GM18511 (cell line): ENCODE results near the gene SLC30A1.

ENCODE experiments used
- ATAC-seq: cut with Tn5 transposase; IDR thresholded peaks from one replicate; pipeline ENCODE4 v1.9.1; 2021; ENCODE audit warnings: mild to moderate bottlenecking, moderate library complexity; ENCODE audit not compliant: unreplicated experiment

SLC30A1 gene

GRCh38 chr1:211527888-211528287 is 51.1 kb downstream of the SLC30A1 start:
- ATAC-seq: peak; percentile 38

GRCh38 chr1:211527006-211527405 is 52.0 kb downstream of the SLC30A1 start:
- peak; percentile 83 for ATAC-seq

- no peak for ATAC-seq
These were observed 52.9 kb downstream of the SLC30A1 start for GRCh38 chr1:211526101-211526500.

- ATAC-seq: no peak
These were observed 53.8 kb downstream of the SLC30A1 start for GRCh38 chr1:211525101-211525676.

- ATAC-seq: no peak
These were observed 54.4 kb downstream of the SLC30A1 start for GRCh38 chr1:211524521-211524920.

DNA sequence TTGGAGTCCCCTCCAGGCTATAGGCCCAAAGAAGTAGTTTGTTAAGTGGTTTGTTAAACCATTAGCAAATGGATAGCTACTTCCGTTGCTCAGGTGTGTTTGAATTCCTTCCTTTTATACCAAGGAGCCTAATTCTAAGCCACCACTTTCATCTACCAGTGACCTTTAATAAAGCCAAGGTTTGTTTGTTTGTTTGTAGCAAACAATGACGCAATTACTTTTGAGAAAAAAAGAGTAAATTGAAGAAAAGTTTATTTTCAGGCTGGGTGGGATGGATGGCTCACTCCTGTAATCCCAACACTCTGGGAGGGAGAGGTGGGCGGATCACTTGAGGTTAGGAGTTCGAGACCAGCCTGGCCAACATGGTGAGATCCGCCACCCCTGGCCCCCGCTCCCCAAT is 56.2 kb downstream of the SLC30A1 start:
- ATAC-seq: no peak
